Measurements from ENCODE around the gene RAB37.

DNA sequence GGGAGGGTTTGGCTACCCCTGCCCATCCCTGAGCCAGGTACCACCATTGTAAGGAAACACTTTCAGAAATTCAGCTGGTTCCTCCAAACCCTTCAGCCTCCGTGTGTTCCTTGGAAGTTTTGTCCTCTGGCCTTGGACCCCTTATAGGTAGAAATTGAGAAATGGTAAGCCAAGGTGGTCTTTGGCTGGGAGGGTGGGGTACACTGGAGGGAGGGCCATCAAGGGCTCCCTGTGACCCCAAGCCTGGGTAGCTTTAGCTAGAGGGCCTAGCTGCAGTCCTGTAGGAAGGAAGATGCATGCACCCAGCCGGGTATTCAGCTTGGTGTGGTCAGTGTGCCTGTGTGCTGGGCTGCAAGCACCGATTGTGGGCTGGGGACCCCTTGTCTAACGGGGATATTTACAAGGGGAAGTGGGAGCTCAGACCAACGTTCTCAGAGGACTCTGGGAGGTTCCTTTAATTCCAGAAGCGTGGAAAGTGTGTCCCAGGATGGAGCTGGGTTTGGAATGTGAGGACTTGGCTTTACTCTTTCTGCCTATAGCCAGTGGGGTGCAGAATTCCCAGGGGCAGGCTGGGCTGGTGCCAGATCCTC lies 32.3 kb downstream of the RAB37 start:
- TF ChIP-seq, protein P1, sequence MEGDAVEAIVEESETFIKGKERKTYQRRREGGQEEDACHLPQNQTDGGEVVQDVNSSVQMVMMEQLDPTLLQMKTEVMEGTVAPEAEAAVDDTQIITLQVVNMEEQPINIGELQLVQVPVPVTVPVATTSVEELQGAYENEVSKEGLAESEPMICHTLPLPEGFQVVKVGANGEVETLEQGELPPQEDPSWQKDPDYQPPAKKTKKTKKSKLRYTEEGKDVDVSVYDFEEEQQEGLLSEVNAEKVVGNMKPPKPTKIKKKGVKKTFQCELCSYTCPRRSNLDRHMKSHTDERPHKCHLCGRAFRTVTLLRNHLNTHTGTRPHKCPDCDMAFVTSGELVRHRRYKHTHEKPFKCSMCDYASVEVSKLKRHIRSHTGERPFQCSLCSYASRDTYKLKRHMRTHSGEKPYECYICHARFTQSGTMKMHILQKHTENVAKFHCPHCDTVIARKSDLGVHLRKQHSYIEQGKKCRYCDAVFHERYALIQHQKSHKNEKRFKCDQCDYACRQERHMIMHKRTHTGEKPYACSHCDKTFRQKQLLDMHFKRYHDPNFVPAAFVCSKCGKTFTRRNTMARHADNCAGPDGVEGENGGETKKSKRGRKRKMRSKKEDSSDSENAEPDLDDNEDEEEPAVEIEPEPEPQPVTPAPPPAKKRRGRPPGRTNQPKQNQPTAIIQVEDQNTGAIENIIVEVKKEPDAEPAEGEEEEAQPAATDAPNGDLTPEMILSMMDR (IDR thresholded peaks at IDR 0.05), result no peak
- TF ChIP-seq ZFX (IDR thresholded peaks at IDR 0.05; ENCODE audit: borderline replicate concordance), result no peak

All from 22Rv1 (cell line).